D341Med (cell line): ENCODE data around the gene RAB6A.
"Not testable (repeated sequence)": the region's sequence is repeated elsewhere in the genome, so short reads cannot be mapped to it uniquely, and the experiment has no call there.

Source experiments
- DNase-seq: peaks from one replicate; pipeline ENCODE4 v3.0.0; 2012; ENCODE audit warnings: low spot score

RAB6A gene

GRCh38 chr11:73760679-73761402 lies at the start of gene RAB6A:
TSS of gene RAB6A (minus strand) at chr11:73761074. CDS start at chr11:73760635, 439 bp downstream.
- DNase-seq = peak; percentile 95

GRCh38 chr11:73810637-73811036 lies 49.8 kb upstream of the RAB6A start:
- no peak for DNase-seq

GRCh38 chr11:73808052-73808451 lies 47.2 kb upstream of the RAB6A start:
- DNase-seq = no peak

GRCh38 chr11:73804712-73805111 lies 43.8 kb upstream of the RAB6A start:
- no peak for DNase-seq

- DNase-seq = no peak
Observed at GRCh38 chr11:73801136-73801535, 40.3 kb upstream of the RAB6A start.

GRCh38 chr11:73800276-73800806 lies 39.5 kb upstream of the RAB6A start:
- DNase-seq = no peak

GRCh38 chr11:73797457-73797856 lies 36.6 kb upstream of the RAB6A start:
- no peak for DNase-seq

- DNase-seq = peak; percentile 39
Observed at GRCh38 chr11:73795925-73796632, 35.2 kb upstream of the RAB6A start.

- DNase-seq = no peak
Observed at GRCh38 chr11:73792584-73792983, 31.7 kb upstream of the RAB6A start.

- no peak for DNase-seq
Observed at GRCh38 chr11:73789279-73789670, 28.4 kb upstream of the RAB6A start.

- DNase-seq = peak; percentile 97
Observed at GRCh38 chr11:73787643-73788558, 27.0 kb upstream of the RAB6A start, which contains the start of gene MRPL48. TSS of gene MRPL48 (plus strand) at chr11:73787874. CDS start at chr11:73787972, 98 bp downstream.

GRCh38 chr11:73787051-73787642 lies 26.3 kb upstream of the RAB6A start:
- no peak for DNase-seq

GRCh38 chr11:73785467-73785866 lies 24.6 kb upstream of the RAB6A start:
- DNase-seq = not testable (repeated sequence)

- DNase-seq = no peak
Observed at GRCh38 chr11:73784734-73785133, 23.9 kb upstream of the RAB6A start.

GRCh38 chr11:73784080-73784634 lies 23.3 kb upstream of the RAB6A start:
- DNase-seq = no peak

- DNase-seq = no peak
Observed at GRCh38 chr11:73783483-73784020, 22.7 kb upstream of the RAB6A start.

GRCh38 chr11:73781303-73781702 lies 20.4 kb upstream of the RAB6A start:
- DNase-seq = no peak

- DNase-seq = peak; percentile 97
Observed at GRCh38 chr11:73779084-73779902, 18.4 kb upstream of the RAB6A start.

- not testable (repeated sequence) for DNase-seq
Observed at GRCh38 chr11:73770811-73771210, 9.9 kb upstream of the RAB6A start.

- DNase-seq = no peak
Observed at GRCh38 chr11:73766763-73767162, 5.9 kb upstream of the RAB6A start.
